ENCODE measurements around the gene PPL. TPM values are rescaled to one million over a fixed set of nuclear protein-coding genes. Genes with fewer than 3 reads are reported as not detected.

Gene PPL
- total RNA-seq: 9.1 and 21.0 TPM in 2 replicates

DNA sequence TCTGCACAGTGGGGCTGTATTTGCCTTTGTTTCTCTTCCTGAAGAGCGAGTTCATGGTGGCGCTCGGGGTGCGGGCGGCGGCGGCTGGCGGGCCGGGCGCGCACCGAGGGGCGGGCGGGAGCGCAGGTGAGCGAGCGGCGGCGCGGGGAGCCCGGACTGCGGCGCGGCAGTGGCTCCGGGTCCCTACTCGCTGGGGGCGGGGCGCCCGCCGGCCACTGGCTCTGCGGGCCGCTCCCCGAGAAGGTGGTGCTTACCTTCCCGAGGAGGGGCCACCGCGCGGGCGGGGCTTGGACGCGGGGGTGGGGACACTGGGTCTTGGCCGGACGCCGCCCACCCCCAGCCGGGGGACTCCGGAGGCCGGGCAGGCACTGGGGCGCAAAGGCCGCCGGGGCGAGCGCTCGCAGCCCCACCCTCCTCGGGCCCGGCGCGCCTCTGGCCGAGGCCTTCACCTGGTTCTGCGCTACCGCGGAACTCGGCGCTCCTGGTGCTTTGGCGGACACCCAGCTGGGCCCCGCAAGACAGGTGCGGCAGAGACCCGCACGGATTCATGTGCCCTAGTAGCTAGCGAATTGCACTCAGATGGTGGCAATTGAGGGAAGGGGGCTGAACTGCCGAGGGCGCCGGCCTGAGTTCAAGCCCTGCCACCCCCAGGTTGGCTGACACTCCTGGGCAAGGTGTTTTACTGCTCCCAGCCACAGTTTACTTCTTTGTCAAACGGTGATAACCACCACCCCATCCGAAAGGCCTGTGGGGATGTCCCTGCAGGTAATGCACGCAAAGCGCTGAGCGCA, at the start of gene PPL:
TSS of gene PPL (minus strand) at position 158 of the 791 bp plus-strand sequence. CDS start at position 55, 103 bp downstream.
- TF ChIP-seq CTCF (conservative IDR thresholded peaks at IDR 0.05; ENCODE audit: low read depth, low read length): no peak
- no peak for DNase-seq (ENCODE audit: low read depth)
- H3K4me3 ChIP-seq (ENCODE audit: low read depth, low read length): peak within 1 kb of the TSS; percentile 82

DNA sequence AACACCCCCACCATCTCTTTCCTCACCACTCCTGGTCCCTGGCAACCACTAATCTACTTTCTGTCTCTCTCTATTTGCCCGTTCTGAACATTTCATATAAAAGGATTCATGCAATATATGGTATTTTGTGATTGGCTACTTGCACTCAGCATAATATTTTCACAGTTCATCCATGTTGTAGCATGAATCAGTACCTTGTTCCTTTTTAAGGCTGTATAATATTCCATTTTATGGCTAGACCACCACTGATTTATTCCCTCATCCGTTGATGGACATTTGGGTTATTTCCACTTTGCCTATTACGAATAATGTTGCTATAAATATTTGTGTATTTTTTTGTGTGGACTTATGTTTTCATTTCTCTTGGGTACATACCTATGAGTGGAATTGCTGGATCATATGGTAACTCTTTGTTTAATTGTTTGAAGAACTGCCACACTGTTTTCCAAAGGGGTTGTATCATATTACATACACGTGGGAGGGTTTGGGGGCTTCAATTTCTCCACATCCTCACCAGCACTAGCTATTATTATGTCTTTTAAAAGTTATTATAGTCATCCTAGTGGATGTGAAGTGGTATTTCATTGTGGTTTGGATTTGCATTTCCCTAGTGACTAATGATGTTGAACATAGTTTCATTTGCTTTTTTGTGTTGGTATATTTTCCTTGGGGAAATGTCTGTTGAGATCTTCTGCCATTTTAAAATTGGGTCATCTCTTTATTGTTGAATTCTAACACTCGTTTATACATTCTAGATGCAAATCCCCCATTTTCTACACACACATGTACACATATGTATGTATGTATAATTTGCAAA, 47.4 kb upstream of the PPL start:
- no peak for DNase-seq (ENCODE audit: low read depth)
- TF ChIP-seq CTCF (conservative IDR thresholded peaks at IDR 0.05; ENCODE audit: low read depth, low read length): peak; percentile 4
- H3K4me3 ChIP-seq (ENCODE audit: low read depth, low read length): no peak overlapping the region

DNA sequence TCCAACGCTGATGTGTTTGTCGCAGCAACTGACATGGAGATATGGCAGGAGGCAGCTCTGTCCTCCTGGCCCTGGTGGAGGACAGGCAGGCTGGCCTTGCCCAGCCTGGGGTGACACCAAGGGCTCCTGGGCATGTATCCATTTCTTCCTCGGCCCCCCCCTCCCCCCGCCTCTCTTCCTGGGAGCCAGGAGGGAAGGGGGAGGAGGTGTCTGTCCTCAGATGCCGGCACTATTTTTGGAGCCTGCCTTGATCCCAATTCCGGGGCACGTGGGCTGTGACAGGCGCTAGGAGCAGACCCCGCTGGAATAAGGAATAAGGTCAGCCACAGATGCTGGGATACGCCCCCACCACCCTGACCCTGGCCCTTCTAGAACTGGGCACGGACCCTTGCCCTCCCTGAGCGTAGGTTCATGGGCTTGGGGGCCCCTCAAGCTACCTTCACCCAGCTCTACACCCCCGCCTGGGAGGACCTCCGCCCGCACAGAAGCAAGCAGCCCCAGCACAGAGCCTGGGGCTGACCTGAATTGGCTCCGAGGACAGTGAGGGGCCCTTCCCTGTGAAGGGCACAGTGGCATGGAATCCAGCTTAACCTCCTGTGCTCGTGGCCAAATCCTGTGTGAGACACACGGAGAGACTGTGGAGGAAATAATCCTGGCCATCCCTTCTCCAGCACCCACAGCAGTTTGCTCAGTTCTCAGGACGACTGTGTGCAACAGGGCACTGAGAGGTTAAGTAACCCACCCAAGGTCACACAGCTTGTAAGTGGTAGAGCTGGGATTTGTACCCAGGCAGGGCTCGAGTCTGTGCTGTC, 45.3 kb upstream of the PPL start:
- no peak for DNase-seq (ENCODE audit: low read depth)
- TF ChIP-seq CTCF (conservative IDR thresholded peaks at IDR 0.05; ENCODE audit: low read depth, low read length): no peak
- no peak overlapping the region for H3K4me3 ChIP-seq (ENCODE audit: low read depth, low read length)

DNA sequence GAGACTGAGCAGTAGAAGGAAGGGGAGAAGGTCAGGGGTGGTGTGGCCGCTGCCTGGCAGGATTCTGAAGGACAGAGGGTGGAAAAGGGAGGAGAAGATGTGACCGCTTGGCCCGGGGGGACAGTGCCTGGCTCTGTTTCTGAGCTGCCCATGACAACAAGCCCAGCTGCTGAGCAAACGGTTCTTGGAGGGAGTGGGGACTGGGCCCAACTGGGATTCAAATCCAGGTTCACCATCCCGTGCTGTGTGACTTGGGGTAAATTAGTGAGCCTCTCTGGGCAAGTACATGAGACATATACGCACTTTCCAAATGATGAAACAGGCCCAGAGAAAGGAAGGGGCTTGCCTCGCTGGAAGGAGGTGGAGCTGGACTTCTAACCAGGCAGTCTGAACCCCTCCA, 44.5 kb upstream of the PPL start:
- TF ChIP-seq CTCF (conservative IDR thresholded peaks at IDR 0.05; ENCODE audit: low read depth, low read length): no peak
- DNase-seq (ENCODE audit: low read depth): no peak

GRCh38 chr16:4980691-4981090, 43.7 kb upstream of the PPL start:
- H3K4me3 ChIP-seq (ENCODE audit: low read depth, low read length): no peak overlapping the region
- no peak for TF ChIP-seq CTCF (conservative IDR thresholded peaks at IDR 0.05; ENCODE audit: low read depth, low read length)
- DNase-seq (ENCODE audit: low read depth): no peak

More for the DNA sequence above, 44.5 kb upstream of the PPL start:
- no peak overlapping the region for H3K4me3 ChIP-seq (ENCODE audit: low read depth, low read length)

DNA sequence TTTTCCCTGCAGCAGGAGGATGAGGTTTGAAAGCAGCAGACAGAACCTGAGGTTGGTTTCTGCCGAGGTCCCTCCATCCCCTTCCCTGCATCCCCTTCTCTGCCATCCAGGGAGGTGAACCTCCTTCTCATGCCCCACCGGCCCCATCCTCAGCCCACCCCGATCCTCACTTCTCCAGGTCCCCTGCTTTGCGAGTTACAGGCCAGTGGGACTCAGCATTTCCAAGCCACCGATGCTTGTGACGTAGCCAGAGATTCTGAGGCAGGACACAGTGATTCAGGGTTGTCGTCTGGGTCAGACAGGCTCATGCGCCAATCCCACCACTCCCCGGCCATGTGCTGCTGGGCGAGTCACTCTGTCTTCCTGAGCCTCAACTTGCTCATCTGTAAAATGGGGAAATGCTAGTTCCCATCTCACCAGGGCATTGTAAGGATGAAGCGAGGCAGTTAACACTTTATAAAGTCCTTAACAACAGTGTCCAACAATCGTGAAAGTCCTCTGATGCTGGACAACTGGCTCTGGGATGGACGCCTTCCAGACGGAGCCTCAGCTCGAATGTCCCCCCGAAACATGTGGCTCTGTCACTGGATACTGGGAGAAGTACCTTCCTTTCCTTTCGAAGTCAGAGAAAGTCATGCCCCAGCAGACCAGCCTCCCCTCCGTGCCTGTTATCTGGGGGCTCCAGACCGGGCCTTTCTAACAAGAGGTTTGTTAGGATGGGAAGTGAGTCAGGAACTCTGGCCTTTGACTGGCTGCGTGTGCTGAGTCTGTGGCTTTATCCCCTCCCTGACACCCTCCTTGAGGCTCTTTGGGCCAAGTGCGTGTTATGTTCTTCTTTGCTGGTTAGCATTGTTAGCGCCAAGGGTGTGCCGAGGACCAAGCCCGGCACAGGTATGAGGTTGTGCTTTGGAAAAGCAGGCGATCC, 43.0 kb upstream of the PPL start:
- DNase-seq (ENCODE audit: low read depth): no peak
- H3K4me3 ChIP-seq (ENCODE audit: low read depth, low read length): no peak overlapping the region
- TF ChIP-seq CTCF (conservative IDR thresholded peaks at IDR 0.05; ENCODE audit: low read depth, low read length): no peak
